Neuronal stem cell (in vitro differentiated cells): ENCODE results near the gene CCDC54.

Experiments used
- DNase-seq: peaks from one replicate; pipeline ENCODE4 v3.0.0-alpha.2; 2013; ENCODE audit warnings: low spot score
- H2AFZ ChIP-seq: one replicate; pipeline ENCODE4 v1.6.1; 2013; ENCODE audit warnings: mild to moderate bottlenecking, low read length, inconsistent platforms
- H2AK5ac ChIP-seq: 2 replicates; pipeline ENCODE4 v1.6.1; 2013; ENCODE audit warnings: low read depth, mild to moderate bottlenecking, inconsistent platforms, low read length, moderate library complexity, mixed read lengths
- H2BK120ac ChIP-seq: 2 replicates; pipeline ENCODE4 v1.6.1; 2013; ENCODE audit warnings: low read depth, mild to moderate bottlenecking, inconsistent platforms, low read length, moderate library complexity, mixed read lengths
- H2BK12ac ChIP-seq: one replicate; pipeline ENCODE4 v1.6.1; 2013; ENCODE audit warnings: low read length, inconsistent platforms
- H2BK15ac ChIP-seq: 2 replicates; pipeline ENCODE4 v1.6.1; 2013; ENCODE audit warnings: mild to moderate bottlenecking, low read length, inconsistent platforms, mixed read lengths
- H2BK5ac ChIP-seq: one replicate; pipeline ENCODE4 v1.6.1; 2013; ENCODE audit warnings: inconsistent platforms, mild to moderate bottlenecking, low read length, moderate library complexity
- H3K14ac ChIP-seq: one replicate; pipeline ENCODE4 v1.6.1; 2013; ENCODE audit warnings: low read length, inconsistent platforms
- H3K18ac ChIP-seq: 2 replicates; pipeline ENCODE4 v1.6.1; 2013; ENCODE audit warnings: low read length, inconsistent platforms
- H3K23ac ChIP-seq: 2 replicates; pipeline ENCODE4 v1.6.1; 2013; ENCODE audit warnings: low read depth, mild to moderate bottlenecking, mixed read lengths, low read length, inconsistent platforms; ENCODE audit not compliant: poor library complexity
- H3K27ac ChIP-seq: replicated peaks from 3 replicates; pipeline ENCODE4 v1.5.1; 2013; ENCODE audit warnings: low read length, inconsistent platforms
- H3K27me3 ChIP-seq, 3 experiments: 2 replicates each; pipeline ENCODE4 v1.6.1; 2013; ENCODE audit warnings: low read length in 3 of 3, mild to moderate bottlenecking in 2 of 3, inconsistent platforms in 1 of 3, low read depth in 1 of 3, mixed read lengths in 1 of 3, moderate library complexity in 1 of 3; ENCODE audit not compliant: control insufficient read depth in 3 of 3, insufficient read depth in 3 of 3
- H3K36me3 ChIP-seq, 2 donors: replicated peaks in 1 of 2; 2 replicates each; pipeline ENCODE4 v1.6.1; 2013; ENCODE audit warnings: low read length in 2 of 2; ENCODE audit not compliant: control insufficient read depth in 2 of 2, insufficient read depth in 2 of 2
- H3K4ac ChIP-seq: 2 replicates; pipeline ENCODE4 v1.6.1; 2013; ENCODE audit warnings: inconsistent platforms, mild to moderate bottlenecking, low read length, moderate library complexity
- H3K4me1 ChIP-seq, 2 donors: 1 replicate in 1 of 2; 2 replicates in 1 of 2; pipeline ENCODE4 v1.6.1; 2013; ENCODE audit warnings: low read length in 2 of 2, low read depth in 1 of 2; ENCODE audit not compliant: control insufficient read depth in 2 of 2, insufficient read depth in 1 of 2
- H3K4me2 ChIP-seq: one replicate; pipeline ENCODE4 v1.6.1; 2013; ENCODE audit warnings: mild to moderate bottlenecking, low read length, inconsistent platforms; ENCODE audit not compliant: insufficient read depth, poor library complexity, severe bottlenecking
- H3K4me3 ChIP-seq, 2 donors: 2 replicates each; pipeline ENCODE4 v1.5.1; 2013; ENCODE audit warnings: low read length in 2 of 2, mild to moderate bottlenecking in 2 of 2, inconsistent platforms in 1 of 2, moderate library complexity in 1 of 2
- H3K79me1 ChIP-seq: one replicate; pipeline ENCODE4 v1.6.1; 2013; ENCODE audit warnings: low read depth, mild to moderate bottlenecking, inconsistent platforms, low read length, moderate library complexity
- H3K9ac ChIP-seq: one replicate; pipeline ENCODE4 v1.6.1; 2013; ENCODE audit warnings: mild to moderate bottlenecking, low read depth, low read length, inconsistent platforms; ENCODE audit not compliant: poor library complexity
- H3K9me3 ChIP-seq, 2 donors: replicated peaks in 1 of 2; 2 replicates each; pipeline versions ENCODE3 to v1.6.1; 2013; ENCODE audit warnings: low read length in 2 of 2, mild to moderate bottlenecking in 2 of 2, inconsistent platforms in 1 of 2, low read depth in 1 of 2, mixed read lengths in 1 of 2, moderate library complexity in 1 of 2; ENCODE audit not compliant: control insufficient read depth in 2 of 2, insufficient read depth in 1 of 2
- H4K8ac ChIP-seq: one replicate; pipeline ENCODE4 v1.6.1; 2013; ENCODE audit warnings: low read depth, mild to moderate bottlenecking, inconsistent platforms, low read length, moderate library complexity
- H4K91ac ChIP-seq: one replicate; pipeline ENCODE4 v1.6.1; 2013; ENCODE audit warnings: low read length, low read depth, mild to moderate bottlenecking, inconsistent platforms; ENCODE audit not compliant: poor library complexity
- WGBS, 2 donors: extraction: QIAGEN DNeasy Blood & Tissue Kit; methylation state at CpG; one replicate each; pipeline ENCODE4 v1.1.7; 2013; ENCODE audit warnings: missing lambda C conversion rate in 2 of 2, mixed read lengths in 1 of 2; ENCODE audit not compliant: insufficient read length in 2 of 2, insufficient replicate concordance in 1 of 2; ENCODE audit errors: extremely low coverage in 2 of 2; 5-methylcytosine and 5-hydroxymethylcytosine counted together

Gene CCDC54

GRCh38 chr3:107421170-107421792, 44.0 kb downstream of the CCDC54 start:
- Histone ChIP-seq H3K36me3 (no peaks in the 10 kb centered on the region), H3K18ac (no peak overlapping the region), H3K4me2 (no peak overlapping the region), H3K9ac (no peak overlapping the region), H3K27ac (no peak overlapping the region), H3K4ac (no peak overlapping the region), H2AK5ac (no peak overlapping the region), H3K27me3 (no peaks in the 10 kb centered on the region), H3K23ac (no peak overlapping the region), H3K79me1 (no peaks in the 10 kb centered on the region), H2BK5ac (no peak overlapping the region), H4K91ac (no peak overlapping the region), H2AFZ (peak overlapping the region; percentile 39), H3K4me1 (peaks cover 0 to 1% of the 10 kb centered on the region in 2 donors), H2BK12ac (no peak overlapping the region), H2BK120ac (no peak overlapping the region), H3K9me3 (no peaks in the 10 kb centered on the region), H2BK15ac (no peak overlapping the region), H3K4me3 (no peak overlapping the region), H4K8ac (no peak overlapping the region), H3K14ac (no peak overlapping the region)
- no CpG with 5 or more reads among the region's 4 CpGs for WGBS, 2 donors
- peak; percentile 57 for DNase-seq

GRCh38 chr3:107421881-107422280, 44.6 kb downstream of the CCDC54 start:
- Histone ChIP-seq H3K9me3 (no peaks in the 10 kb centered on the region), H3K79me1 (no peaks in the 10 kb centered on the region)
- no CpG with 5 or more reads among the region's 1 CpG for WGBS, 2 donors

GRCh38 chr3:107425033-107425432, 47.8 kb downstream of the CCDC54 start:
- Histone ChIP-seq H2BK15ac (no peak overlapping the region), H3K9ac (no peak overlapping the region), H3K4me2 (no peak overlapping the region), H3K4me3 (no peak overlapping the region), H3K27ac (no peak overlapping the region), H2AK5ac (no peak overlapping the region), H2BK5ac (no peak overlapping the region), H3K18ac (no peak overlapping the region), H4K8ac (no peak overlapping the region), H3K23ac (no peak overlapping the region), H3K36me3 (no peaks in the 10 kb centered on the region), H3K9me3 (no peaks in the 10 kb centered on the region), H3K27me3 (peaks cover 0 to 3% (median 0%) of the 10 kb centered on the region in 3 experiments), H3K4ac (no peak overlapping the region), H3K14ac (no peak overlapping the region), H2BK120ac (no peak overlapping the region), H2AFZ (no peak overlapping the region), H3K79me1 (no peaks in the 10 kb centered on the region), H2BK12ac (no peak overlapping the region), H4K91ac (no peak overlapping the region), H3K4me1 (peaks cover under 1 to 1% of the 10 kb centered on the region in 2 donors)
- no peak for DNase-seq

More at GRCh38 chr3:107421881-107422280, 44.6 kb downstream of the CCDC54 start:
- Histone ChIP-seq H3K18ac (no peak overlapping the region), H2BK5ac (no peak overlapping the region), H2BK120ac (no peak overlapping the region), H2BK12ac (no peak overlapping the region), H3K14ac (no peak overlapping the region), H3K4me3 (no peak overlapping the region), H3K23ac (no peak overlapping the region), H3K9ac (no peak overlapping the region), H2AFZ (no peak overlapping the region), H4K91ac (no peak overlapping the region), H2BK15ac (no peak overlapping the region), H3K4me2 (no peak overlapping the region), H3K27me3 (no peaks in the 10 kb centered on the region), H3K36me3 (no peaks in the 10 kb centered on the region), H2AK5ac (no peak overlapping the region), H3K27ac (no peak overlapping the region), H3K4me1 (peaks cover 0 to 1% of the 10 kb centered on the region in 2 donors), H4K8ac (no peak overlapping the region), H3K4ac (no peak overlapping the region)
- no peak for DNase-seq

- Histone ChIP-seq H2BK120ac (no peak overlapping the region), H2AK5ac (no peak overlapping the region), H3K27me3 (peaks cover 0 to 15% (median 0%) of the 10 kb centered on the region in 3 experiments), H2BK12ac (no peak overlapping the region), H4K8ac (no peak overlapping the region), H3K79me1 (no peaks in the 10 kb centered on the region), H3K4me1 (peaks cover 0 to 7% of the 10 kb centered on the region in 2 donors), H3K4me2 (no peak overlapping the region), H3K9ac (no peak overlapping the region), H3K36me3 (no peaks in the 10 kb centered on the region), H3K27ac (no peak overlapping the region), H3K23ac (no peak overlapping the region), H3K4me3 (no peak overlapping the region), H3K4ac (no peak overlapping the region), H3K18ac (no peak overlapping the region), H2BK5ac (no peak overlapping the region), H3K9me3 (no peaks in the 10 kb centered on the region), H2AFZ (no peak overlapping the region), H2BK15ac (no peak overlapping the region), H3K14ac (no peak overlapping the region), H4K91ac (no peak overlapping the region)
- DNase-seq = no peak
- WGBS, 2 donors = no CpG with 5 or more reads among the region's 3 CpGs
These were observed 49.0 kb downstream of the CCDC54 start for GRCh38 chr3:107426223-107426622.
